ENCODE data around the gene ATP5MC2. TPM values are rescaled to one million over a fixed set of nuclear protein-coding genes. Genes with fewer than 3 reads are reported as not detected.

The ATP5MC2 gene
- total RNA-seq (2014; rRNA removed) (244 and 322 TPM in 2 replicates), Bru-seq, nascent RNA (percentile 93 among the genes with signal in this experiment), BruChase-seq, experiment 1, labeled RNA remaining after a 6-hour chase (percentile 90 among the genes with signal in this experiment), BruChase-seq, experiment 2, labeled RNA remaining after a 2-hour chase (percentile 86 among the genes with signal in this experiment)
- long read RNA-seq, transcript ATP5MC2-202 (5 exons, 878 nt), result major isoform, 129 of 192 reads
- long read RNA-seq, transcript ATP5MC2-203 (4 exons, 1,976 nt), result minor isoform, 40 of 192 reads
- long read RNA-seq, partial matches to known transcripts, result 10 of 192 reads
- long read RNA-seq, other reads (novel, unspliced or antisense), result 9 of 192 reads

DNA sequence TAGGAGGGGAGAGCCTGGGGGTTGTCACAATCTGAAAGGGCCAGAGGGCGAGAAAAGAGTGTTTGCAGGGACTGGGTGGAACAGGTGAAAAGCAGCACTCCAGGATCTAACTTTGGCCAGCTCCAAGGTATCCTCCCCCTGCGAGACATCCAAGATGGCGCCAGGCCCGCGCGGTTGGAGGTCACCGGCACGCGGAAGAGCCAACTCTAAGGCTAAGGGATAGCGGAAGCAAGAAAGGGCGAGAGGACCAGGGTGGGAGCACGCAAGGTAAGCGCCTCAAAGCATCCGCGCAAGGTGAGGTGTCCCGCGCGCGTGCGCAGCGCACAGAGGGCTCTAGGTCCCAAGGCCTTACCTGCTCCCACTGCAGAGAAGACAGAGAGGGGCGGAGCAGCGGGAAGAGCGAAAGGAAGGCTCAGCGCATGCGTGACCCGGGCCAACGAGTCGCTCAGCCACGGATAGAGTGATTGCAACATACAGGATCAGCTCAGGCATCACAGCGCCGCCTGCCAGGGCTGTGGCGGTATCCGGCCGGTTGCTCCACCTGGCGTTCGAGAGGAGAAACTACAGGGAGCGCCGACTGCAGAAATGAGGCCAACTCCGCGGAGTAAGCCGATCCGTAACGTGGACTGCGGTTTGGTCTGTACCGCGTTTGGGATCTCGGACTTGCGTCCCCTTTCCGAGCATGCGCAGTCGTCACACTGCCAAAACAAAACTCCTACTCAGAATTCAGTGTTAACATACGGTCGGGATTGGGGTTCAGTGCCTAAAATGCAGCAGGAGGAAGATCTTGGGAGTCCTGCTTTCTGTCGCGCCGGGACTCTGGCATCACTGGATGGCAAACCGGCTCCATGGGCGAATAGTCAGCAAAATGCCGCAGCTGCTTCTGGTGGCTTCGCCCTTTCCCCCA lies at the start of gene ATP5MC2:
Gene ATP5MC2 (minus strand): TSS at position 383 of the 907 bp plus-strand sequence. CDS start 3,469 bp downstream, outside the sequence.
- Histone ChIP-seq H3K4me2 (ENCODE audit: low read length) (peak within 1 kb of the TSS; percentile 86), H3K27ac (ENCODE audit: low read length) (peak within 1 kb of the TSS; percentile 62), H3K9me3 (ENCODE audit: low read length) (no peaks in the 10 kb centered on the region), H3K4me1 (ENCODE audit: insufficient read depth, low read length) (peaks cover 16% of the 10 kb centered on the region), H3K4me3 (ENCODE audit: low read length) (peak within 1 kb of the TSS; percentile 72), H3F3A (ENCODE audit: low read length, unreplicated experiment) (no peaks in the 10 kb centered on the region), H2AFZ (ENCODE audit: low read length) (peak within 1 kb of the TSS; percentile 93), H3K9ac (ENCODE audit: low read length) (peak within 1 kb of the TSS; percentile 83), H3K27me3 (ENCODE audit: low read length) (no peaks in the 10 kb centered on the region), H4K20me1 (ENCODE audit: low read length) (no peaks in the 10 kb centered on the region), H3K79me2 (ENCODE audit: low read length) (peaks cover 20% of the 10 kb centered on the region), H3K9me2 (replicated peaks; ENCODE audit: low read length) (no peaks in the 10 kb centered on the region), H3K36me3 (ENCODE audit: low read depth, low read length) (peaks cover 10% of the 10 kb centered on the region; the same call in 1 of the 2 replicates)
- ChIA-PET POLR2A (ENCODE audit: unreplicated experiment) (interaction anchor here (0.6 to 1.4 kb wide), 3 partner anchors 17 to 133 kb away, joined by 3 to 10 read pairs (median 3); no protein-coding TSS in a partner anchor), CTCF (interaction anchor here (0.6 to 2.2 kb wide), 6 partner anchors 17 to 175 kb away, joined by 3 to 15 read pairs (median 5); partner anchors contain the start of gene TARBP2)
- no peak for TF ChIP-seq EZH2phosphoT487 (IDR thresholded peaks at IDR 0.05; ENCODE audit: borderline replicate concordance, low read length)
- TF ChIP-seq, protein P1, sequence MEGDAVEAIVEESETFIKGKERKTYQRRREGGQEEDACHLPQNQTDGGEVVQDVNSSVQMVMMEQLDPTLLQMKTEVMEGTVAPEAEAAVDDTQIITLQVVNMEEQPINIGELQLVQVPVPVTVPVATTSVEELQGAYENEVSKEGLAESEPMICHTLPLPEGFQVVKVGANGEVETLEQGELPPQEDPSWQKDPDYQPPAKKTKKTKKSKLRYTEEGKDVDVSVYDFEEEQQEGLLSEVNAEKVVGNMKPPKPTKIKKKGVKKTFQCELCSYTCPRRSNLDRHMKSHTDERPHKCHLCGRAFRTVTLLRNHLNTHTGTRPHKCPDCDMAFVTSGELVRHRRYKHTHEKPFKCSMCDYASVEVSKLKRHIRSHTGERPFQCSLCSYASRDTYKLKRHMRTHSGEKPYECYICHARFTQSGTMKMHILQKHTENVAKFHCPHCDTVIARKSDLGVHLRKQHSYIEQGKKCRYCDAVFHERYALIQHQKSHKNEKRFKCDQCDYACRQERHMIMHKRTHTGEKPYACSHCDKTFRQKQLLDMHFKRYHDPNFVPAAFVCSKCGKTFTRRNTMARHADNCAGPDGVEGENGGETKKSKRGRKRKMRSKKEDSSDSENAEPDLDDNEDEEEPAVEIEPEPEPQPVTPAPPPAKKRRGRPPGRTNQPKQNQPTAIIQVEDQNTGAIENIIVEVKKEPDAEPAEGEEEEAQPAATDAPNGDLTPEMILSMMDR (conservative IDR thresholded peaks at IDR 0.05; ENCODE audit: low read depth, low read length), result peak; percentile 99
- no TSS peak for BruUV-seq (replicated peaks)
- intact Hi-C loops (cut with micrococcal nuclease), result loop anchor here (1.0 to 2.0 kb wide), 5 partner anchors 17 to 133 kb away; partner anchors contain the start of gene ATF7
- peak; percentile 99 for DNase-seq
- ATAC-seq, result peak; percentile 96

DNA sequence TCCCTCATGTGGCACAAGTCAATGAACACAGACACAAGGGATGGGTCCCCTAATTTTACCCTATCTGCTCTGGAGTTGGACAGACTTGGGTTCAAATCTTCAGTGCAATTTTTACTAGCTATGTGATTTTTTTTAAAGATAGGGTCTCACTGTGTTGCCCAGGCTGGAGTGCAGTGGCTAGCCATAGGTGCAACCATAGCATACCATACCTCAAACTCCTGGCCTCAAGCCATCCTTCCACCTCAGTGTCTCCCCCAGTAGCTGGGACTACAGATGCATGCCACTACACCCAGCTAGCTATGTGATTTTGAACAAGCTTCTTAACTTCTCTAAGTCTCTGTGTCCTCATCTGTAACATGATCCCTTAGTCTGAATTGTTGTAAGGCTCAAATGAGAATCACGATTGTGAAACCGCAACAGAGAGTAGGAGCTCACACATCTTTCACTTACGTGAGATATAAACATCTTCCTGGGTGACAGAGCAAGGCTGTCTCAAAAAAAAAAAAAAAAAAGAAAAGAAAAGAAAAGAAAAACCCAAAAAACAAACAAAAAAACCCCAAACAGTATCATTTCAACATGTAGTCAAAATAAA lies 46.7 kb upstream of the ATP5MC2 start:
- Histone ChIP-seq H3K27me3 (ENCODE audit: low read length) (no peaks in the 10 kb centered on the region), H3F3A (ENCODE audit: low read length, unreplicated experiment) (no peaks in the 10 kb centered on the region), H2AFZ (ENCODE audit: low read length) (no peak overlapping the region), H3K9ac (ENCODE audit: low read length) (no peak overlapping the region), H3K9me3 (ENCODE audit: low read length) (no peaks in the 10 kb centered on the region), H3K4me3 (ENCODE audit: low read length) (no peak overlapping the region), H3K9me2 (replicated peaks; ENCODE audit: low read length) (no peaks in the 10 kb centered on the region), H3K4me1 (ENCODE audit: insufficient read depth, low read length) (peaks cover 12% of the 10 kb centered on the region), H4K20me1 (ENCODE audit: low read length) (no peaks in the 10 kb centered on the region), H3K27ac (ENCODE audit: low read length) (no peak overlapping the region), H3K36me3 (ENCODE audit: low read depth, low read length) (no peaks in the 10 kb centered on the region; the same call in 1 of the 2 replicates), H3K79me2 (ENCODE audit: low read length) (no peaks in the 10 kb centered on the region), H3K4me2 (ENCODE audit: low read length) (no peak overlapping the region)
- TF ChIP-seq, protein P1 (conservative IDR thresholded peaks at IDR 0.05; ENCODE audit: low read depth, low read length), result no peak
- no peak for TF ChIP-seq EZH2phosphoT487 (IDR thresholded peaks at IDR 0.05; ENCODE audit: borderline replicate concordance, low read length)
- no peak for TF ChIP-seq EZH2 (IDR thresholded peaks at IDR 0.05; ENCODE audit: low read length, unreplicated experiment)
- intact Hi-C loops (cut with micrococcal nuclease), result no loop called here
- ATAC-seq, result no peak
- ChIA-PET POLR2A (ENCODE audit: unreplicated experiment) (no interaction called here), CTCF (interaction anchor here (0.6 kb wide), 1 partner anchor 17 kb away, joined by 4 read pairs; no protein-coding TSS in a partner anchor)
- no peak for DNase-seq
- BruUV-seq (replicated peaks), result no TSS peak
